Prostate gland (tissue), 2 donors: ENCODE results near the gene VPS50. TPM values are rescaled to one million over a fixed set of nuclear protein-coding genes. Genes with fewer than 3 reads are reported as not detected.

Experiments
- DNase-seq: peaks from one replicate; pipeline ENCODE4 v3.0.0-alpha.2; 2019; ENCODE audit warnings: low spot score
- H3K27ac ChIP-seq, 2 donors: fragments of 200-600 bp; sonication (generic); 2 replicates each; pipeline ENCODE4 v1.5.1; 2017 to 2019
- H3K27me3 ChIP-seq: fragments of 200-600 bp; sonication (generic); replicated peaks from 2 replicates; pipeline ENCODE4 v1.5.1; 2019; ENCODE audit not compliant: insufficient read depth
- H3K36me3 ChIP-seq, 2 donors: fragments of 200-600 bp; sonication (generic); 1 replicate in 1 of 2; 2 replicates in 1 of 2; pipeline versions ENCODE4 v1.5.1 to v1.8.1; 2017 to 2019
- H3K4me1 ChIP-seq: fragments of 200-600 bp; sonication (generic); replicated peaks from 2 replicates; pipeline ENCODE4 v1.5.1; 2019
- H3K4me3 ChIP-seq, 2 donors: fragments of 200-600 bp; sonication (generic); 2 replicates each; pipeline ENCODE4 v1.5.1; 2017 to 2019
- H3K9me3 ChIP-seq: fragments of 200-600 bp; sonication (generic); 2 replicates; pipeline ENCODE4 v1.5.1; 2017
- CTCF ChIP-seq, 4 experiments: fragments of 200-600 bp in 2 of 4; fragments of 450-650 bp in 2 of 4; sonication (generic) in 2 of 4; IDR thresholded peaks; 1 replicate in 3 of 4; 2 replicates in 1 of 4; pipeline ENCODE4 v1.5.1; 2016 to 2019; ENCODE audit warnings: antibody characterized with exemption in 4 of 4, mild to moderate bottlenecking in 2 of 4, moderate library complexity in 2 of 4
- POLR2A ChIP-seq: fragments of 450-650 bp; IDR thresholded peaks from one replicate; pipeline ENCODE4 v1.6.1; 2016; ENCODE audit warnings: antibody characterized with exemption, mild to moderate bottlenecking
- POLR2AphosphoS5 ChIP-seq: sonication (generic); formaldehyde crosslinking; IDR thresholded peaks from one replicate; pipeline ENCODE4 v1.6.1; 2017; ENCODE audit warnings: antibody characterized with exemption
- WGBS: methylation state at CpG from one replicate; pipeline ENCODE4 v1.1.5; 2018; 5-methylcytosine and 5-hydroxymethylcytosine counted together
- intact Hi-C: fragments of 100-400 bp; cut with DNase I; formaldehyde crosslinking; loops from one replicate; pipeline ENCODE4 v1.14.2; 2022
- total RNA-seq, 2 donors: library from RNA; depleted of rRNA; stranded (reverse); fragments of >200 nt; gene quantifications; one replicate each; pipeline ENCODE4 v1.1.0, GENCODE V29; 2016

VPS50 gene
- total RNA-seq, 2 donors from 2014 or later, result 14.1 to 20.6 TPM

- H3K4me3 ChIP-seq, result no peak overlapping the region
- H3K36me3 ChIP-seq, result no peaks in the 10 kb centered on the region
- intact Hi-C loops, result no loop called here
- no peak overlapping the region for H3K27ac ChIP-seq
- no peak for DNase-seq
- WGBS, result 30% methylated on average over 5 of the region's 5 CpGs
- H3K27me3 ChIP-seq, result no peaks in the 10 kb centered on the region
- TF ChIP-seq POLR2AphosphoS5 (no peak), CTCF (IDR thresholded peaks at IDR 0.05) (no peak), POLR2A (no peak)
- no peaks in the 10 kb centered on the region for H3K9me3 ChIP-seq
- H3K4me1 ChIP-seq, result no peaks in the 10 kb centered on the region
These were observed 75.0 kb downstream of the VPS50 start for GRCh38 chr7:93307131-93307660.

GRCh38 chr7:93307943-93308342 lies 75.8 kb downstream of the VPS50 start:
- TF ChIP-seq POLR2A (no peak), POLR2AphosphoS5 (no peak), CTCF (IDR thresholded peaks at IDR 0.05) (no peak)
- no peak for DNase-seq
- intact Hi-C loops, result no loop called here
- Histone ChIP-seq H3K4me1 (no peaks in the 10 kb centered on the region), H3K9me3 (no peaks in the 10 kb centered on the region), H3K4me3 (no peak overlapping the region), H3K36me3 (no peaks in the 10 kb centered on the region), H3K27me3 (no peaks in the 10 kb centered on the region), H3K27ac (no peak overlapping the region)
- WGBS, result 100% methylated on average over 1 of the region's 1 CpG

- DNase-seq, result no peak
- Histone ChIP-seq H3K27ac (no peak overlapping the region), H3K9me3 (no peaks in the 10 kb centered on the region), H3K4me1 (no peaks in the 10 kb centered on the region), H3K4me3 (no peak overlapping the region), H3K27me3 (no peaks in the 10 kb centered on the region), H3K36me3 (no peaks in the 10 kb centered on the region)
- TF ChIP-seq CTCF (IDR thresholded peaks at IDR 0.05) (no peak), POLR2A (no peak), POLR2AphosphoS5 (no peak)
- intact Hi-C loops, result no loop called here
- 92% methylated on average over 4 of the region's 4 CpGs for WGBS
These were observed 78.2 kb downstream of the VPS50 start for GRCh38 chr7:93310346-93310745.

- TF ChIP-seq POLR2A (no peak), CTCF (IDR thresholded peaks at IDR 0.05) (no peak), POLR2AphosphoS5 (no peak)
- Histone ChIP-seq H3K27ac (no peak overlapping the region), H3K4me1 (no peaks in the 10 kb centered on the region), H3K27me3 (no peaks in the 10 kb centered on the region), H3K9me3 (no peaks in the 10 kb centered on the region), H3K36me3 (no peaks in the 10 kb centered on the region), H3K4me3 (no peak overlapping the region)
- intact Hi-C loops, result no loop called here
- WGBS, result 80% methylated on average over 3 of the region's 3 CpGs
- DNase-seq, result no peak
These were observed 82.3 kb downstream of the VPS50 start for GRCh38 chr7:93314449-93314848.

- Histone ChIP-seq H3K4me1 (no peaks in the 10 kb centered on the region), H3K36me3 (no peaks in the 10 kb centered on the region), H3K9me3 (no peaks in the 10 kb centered on the region), H3K4me3 (no peak overlapping the region), H3K27me3 (no peaks in the 10 kb centered on the region), H3K27ac (no peak overlapping the region)
- 98% methylated on average over 2 of the region's 2 CpGs for WGBS
- TF ChIP-seq CTCF (IDR thresholded peaks at IDR 0.05) (no peak), POLR2A (no peak), POLR2AphosphoS5 (no peak)
- intact Hi-C loops, result no loop called here
- DNase-seq, result no peak
These were observed 83.7 kb downstream of the VPS50 start for GRCh38 chr7:93315896-93316295.
